H54 (cell line): ENCODE measurements around the gene PNKD.

ENCODE experiments used
- DNase-seq: peaks from one replicate; pipeline ENCODE4 v3.0.0; 2011; ENCODE audit warnings: low spot score, mixed read lengths; ENCODE audit not compliant: insufficient read length
- FAIRE-seq: peaks from 3 replicates; lab custom pipeline; 2011; peaks lifted over from hg19 to GRCh38; lab: Jason Lieb, UNC
- POLR2A ChIP-seq: IDR thresholded peaks from 2 replicates; pipeline ENCODE4 v1.6.1; 2011; ENCODE audit warnings: low read depth, mild to moderate bottlenecking, low read length

The PNKD gene, protein sequence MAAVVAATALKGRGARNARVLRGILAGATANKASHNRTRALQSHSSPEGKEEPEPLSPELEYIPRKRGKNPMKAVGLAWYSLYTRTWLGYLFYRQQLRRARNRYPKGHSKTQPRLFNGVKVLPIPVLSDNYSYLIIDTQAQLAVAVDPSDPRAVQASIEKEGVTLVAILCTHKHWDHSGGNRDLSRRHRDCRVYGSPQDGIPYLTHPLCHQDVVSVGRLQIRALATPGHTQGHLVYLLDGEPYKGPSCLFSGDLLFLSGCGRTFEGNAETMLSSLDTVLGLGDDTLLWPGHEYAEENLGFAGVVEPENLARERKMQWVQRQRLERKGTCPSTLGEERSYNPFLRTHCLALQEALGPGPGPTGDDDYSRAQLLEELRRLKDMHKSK

DNA sequence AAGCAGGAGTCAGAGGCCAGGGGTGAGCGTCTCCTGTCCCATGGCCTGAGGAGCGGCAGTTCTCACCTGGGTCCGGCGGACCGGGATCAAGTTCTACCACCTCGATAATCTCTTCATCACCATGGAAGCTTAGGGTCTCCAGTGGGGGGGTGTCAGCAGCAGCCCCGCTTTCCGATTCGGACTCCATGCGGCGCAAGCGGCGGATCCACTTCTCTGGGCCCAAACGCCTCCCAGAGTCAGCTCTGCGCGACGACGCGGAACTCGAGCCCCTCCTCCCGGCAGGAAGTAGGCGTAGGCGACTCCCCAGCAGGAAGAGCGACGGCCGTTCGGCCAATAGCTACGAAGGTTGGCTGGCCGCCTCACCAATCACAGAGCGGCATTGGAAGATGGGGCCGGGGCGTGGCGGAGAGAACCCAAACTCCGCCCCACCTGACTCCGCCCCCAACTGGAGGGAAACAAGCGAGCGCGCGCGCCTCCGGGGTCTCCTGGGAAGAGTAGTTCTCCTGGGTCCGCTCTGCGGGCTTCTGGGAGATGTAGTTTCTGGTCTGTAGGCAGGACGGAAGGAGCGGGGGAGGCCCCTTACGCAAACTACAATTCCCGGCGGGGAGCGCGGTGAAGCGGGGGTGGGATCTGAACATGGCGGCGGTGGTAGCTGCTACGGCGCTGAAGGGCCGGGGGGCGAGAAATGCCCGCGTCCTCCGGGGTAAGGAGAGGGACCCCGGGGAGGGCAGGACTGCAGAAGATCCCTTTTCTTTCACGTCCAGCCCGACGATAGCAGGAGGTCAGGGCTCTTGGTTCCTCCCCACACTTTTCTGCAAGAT, at the start of gene PNKD, which contains the start of gene AAMP:
Gene PNKD, plus strand, starts transcription at position 620 of the 821 bp plus-strand sequence. Its CDS starts 17 bp downstream, at position 637.
Gene AAMP, minus strand, starts transcription at position 238 of the 821 bp plus-strand sequence. Its CDS starts 51 bp downstream, at position 187.
- DNase-seq (peak; percentile 96), FAIRE-seq (peak; percentile 48)
- peak; percentile 75 for TF ChIP-seq POLR2A

DNA sequence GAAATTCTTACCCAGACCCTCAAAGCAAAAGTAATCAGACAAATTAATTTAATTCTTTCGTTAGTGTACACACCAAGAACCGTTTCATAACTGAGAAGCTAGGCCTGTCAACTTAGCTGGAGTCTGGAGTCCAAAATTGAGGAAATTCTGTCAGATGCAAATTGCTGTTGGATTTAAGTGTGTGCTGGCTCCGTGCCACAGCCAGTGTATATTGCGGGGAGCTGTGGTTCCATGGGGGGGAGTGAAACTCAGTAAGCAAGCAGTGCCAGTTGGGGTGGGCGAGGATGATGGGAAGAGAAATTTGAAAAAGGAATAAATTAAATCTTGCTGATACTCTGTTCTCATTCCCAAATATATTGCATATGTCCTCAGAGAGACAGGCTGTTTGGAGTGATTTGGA, 49.3 kb upstream of the PNKD start:
- DNase-seq (no peak), FAIRE-seq (no peak)
- TF ChIP-seq POLR2A = no peak

DNA sequence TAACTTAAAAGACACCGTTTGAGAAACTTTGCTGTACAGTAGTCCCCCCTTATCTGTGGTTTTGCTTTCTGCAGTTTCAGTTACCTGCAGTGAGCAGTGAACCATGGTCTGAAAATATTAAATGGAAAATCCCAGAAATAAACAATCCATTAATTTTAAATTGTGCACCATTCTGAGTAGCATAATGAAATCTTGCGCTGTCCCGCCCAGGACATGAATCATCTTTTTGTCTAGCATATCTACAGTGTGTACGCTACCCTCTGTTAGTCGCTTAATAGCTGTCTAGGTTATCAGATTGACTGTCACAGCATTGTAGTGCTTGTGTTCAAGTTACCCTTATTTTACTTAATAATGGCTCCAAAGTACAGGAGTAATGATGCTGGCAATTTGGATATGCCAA, 47.3 kb upstream of the PNKD start:
- no peak for FAIRE-seq
- DNase-seq = no peak
- TF ChIP-seq POLR2A = no peak

DNA sequence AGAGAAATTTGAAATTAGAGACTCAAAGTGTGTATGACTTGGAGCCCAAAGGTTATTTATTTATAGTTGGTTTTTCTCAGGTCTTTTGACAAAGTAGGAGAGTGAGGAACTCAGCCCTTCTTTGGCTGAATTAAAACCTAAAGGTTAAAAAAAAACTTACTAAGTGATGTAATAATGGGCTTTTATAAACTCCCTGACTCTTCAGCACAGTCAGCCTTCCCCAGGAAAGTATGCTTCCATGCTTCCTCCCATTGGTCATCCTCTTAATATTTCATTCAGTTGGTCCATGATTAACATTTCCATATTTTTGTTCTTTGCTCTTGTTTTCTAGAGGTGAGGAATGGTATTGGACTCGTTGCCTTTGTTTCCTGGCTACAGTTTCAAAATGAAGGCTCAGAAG, 46.1 kb upstream of the PNKD start:
- no peak for TF ChIP-seq POLR2A
- FAIRE-seq (no peak), DNase-seq (no peak)

DNA sequence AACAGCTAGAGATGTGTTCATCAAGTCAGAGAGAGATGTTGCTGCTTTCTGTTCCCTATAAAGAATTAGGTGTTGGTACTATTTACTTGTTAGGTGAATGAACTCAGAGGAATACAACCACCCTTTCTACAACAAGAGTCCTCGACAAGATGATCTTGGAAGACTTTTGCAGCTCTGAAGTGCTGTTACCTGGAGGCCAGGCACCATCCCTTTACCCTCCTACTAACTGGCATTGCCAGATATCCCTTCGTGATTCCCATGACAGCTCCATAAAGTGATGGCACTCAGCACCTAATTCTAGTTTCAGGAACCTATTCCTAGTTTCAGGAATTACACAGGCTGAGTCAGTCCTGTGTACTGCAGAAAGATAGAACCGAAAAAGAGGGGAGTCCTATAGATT, 43.4 kb upstream of the PNKD start:
- no peak for DNase-seq
- FAIRE-seq = no peak
- no peak for TF ChIP-seq POLR2A

DNA sequence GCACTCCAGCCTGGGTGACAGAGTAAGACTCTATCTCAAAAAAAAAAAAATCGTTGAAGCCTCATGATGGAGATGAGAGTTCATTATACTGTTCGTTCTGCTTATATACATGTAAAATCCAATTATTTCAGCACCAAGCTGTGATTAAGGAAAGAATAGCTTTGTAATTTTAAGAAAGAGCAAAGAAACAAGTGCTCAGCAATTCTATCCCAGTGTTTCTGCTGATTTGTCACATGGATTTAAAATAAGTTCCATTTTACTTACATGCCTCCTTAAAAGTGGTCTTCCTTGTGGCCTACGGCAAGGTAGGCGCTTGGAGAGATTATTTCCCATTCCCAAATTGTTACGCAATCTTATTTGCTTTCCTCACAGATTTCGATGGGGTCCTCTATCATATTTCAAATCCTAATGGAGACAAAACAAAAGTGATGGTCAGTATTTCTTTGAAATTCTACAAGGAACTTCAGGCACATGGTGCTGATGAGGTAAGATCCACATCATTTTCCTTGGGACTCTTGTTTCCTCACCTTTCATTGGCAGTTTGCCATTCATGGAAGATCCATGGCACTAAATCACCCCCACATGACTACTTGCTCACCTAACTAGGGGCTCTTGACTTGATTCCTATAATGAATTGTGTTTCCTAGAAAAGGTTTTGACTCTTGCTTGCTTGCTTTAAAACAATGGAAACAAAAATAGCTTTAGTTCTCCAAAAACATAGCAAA, 41.8 kb upstream of the PNKD start:
- no peak for TF ChIP-seq POLR2A
- no peak for DNase-seq
- FAIRE-seq = no peak

DNA sequence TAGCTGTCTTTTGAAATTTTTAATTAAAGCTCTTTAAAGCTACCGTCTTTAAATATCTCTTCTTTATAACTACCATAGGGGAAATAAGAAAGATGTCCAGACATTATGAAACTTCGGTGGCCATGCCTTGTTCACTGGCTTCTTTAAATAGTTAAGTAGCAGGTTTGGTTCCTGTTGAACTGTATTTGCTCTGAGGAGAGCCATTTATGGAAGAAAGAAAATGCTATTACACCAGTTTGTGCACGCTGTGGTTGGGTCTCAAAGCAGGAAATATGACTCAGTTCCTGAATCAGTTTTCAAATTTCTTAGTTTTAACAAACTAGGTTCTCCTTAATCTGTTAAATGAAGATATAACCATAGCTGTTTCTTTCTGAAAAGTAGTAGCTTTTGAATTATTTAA, 41.1 kb upstream of the PNKD start:
- TF ChIP-seq POLR2A = no peak
- FAIRE-seq (peak; percentile 66), DNase-seq (peak; percentile 38)

DNA sequence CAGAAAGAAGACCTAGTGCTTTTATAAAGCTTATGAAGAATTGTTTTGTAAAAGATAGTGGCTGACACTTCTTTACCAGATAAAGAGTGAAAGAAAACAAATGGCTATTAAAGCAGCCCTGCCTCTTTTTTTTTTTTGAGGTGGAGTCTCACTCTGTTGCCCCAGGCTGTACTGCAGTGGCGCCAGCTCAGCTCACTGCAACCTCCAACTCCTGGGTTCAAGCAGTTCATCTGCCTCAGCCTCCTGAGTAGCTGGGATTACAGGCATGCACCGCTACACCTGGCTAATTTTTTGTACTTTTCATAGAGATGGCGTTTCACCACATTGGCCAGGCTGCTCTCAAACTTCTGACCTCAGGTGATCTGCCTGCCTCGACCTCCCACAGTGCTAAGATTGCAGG, 40.5 kb upstream of the PNKD start:
- no peak for DNase-seq
- TF ChIP-seq POLR2A = no peak
- no peak for FAIRE-seq

DNA sequence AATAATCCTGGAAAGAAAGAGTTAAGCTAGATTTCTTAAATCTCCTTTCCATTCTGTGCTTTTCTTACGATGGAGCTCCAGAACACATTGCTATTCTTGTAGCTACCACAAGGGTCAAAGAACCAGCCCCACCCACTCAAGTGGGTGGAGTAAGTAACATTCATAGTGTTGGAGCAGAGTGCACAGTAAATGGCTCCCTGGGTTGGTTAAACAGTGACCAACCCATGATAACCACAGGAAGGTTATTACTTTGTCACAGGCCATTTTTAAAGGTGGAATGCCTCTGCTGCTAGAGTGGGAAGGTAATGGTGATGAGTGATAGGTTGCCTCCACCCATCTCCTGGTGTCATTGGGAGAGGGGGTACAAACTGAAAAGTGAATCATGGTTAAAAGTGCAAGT, 39.4 kb upstream of the PNKD start:
- DNase-seq (no peak), FAIRE-seq (no peak)
- TF ChIP-seq POLR2A = no peak

DNA sequence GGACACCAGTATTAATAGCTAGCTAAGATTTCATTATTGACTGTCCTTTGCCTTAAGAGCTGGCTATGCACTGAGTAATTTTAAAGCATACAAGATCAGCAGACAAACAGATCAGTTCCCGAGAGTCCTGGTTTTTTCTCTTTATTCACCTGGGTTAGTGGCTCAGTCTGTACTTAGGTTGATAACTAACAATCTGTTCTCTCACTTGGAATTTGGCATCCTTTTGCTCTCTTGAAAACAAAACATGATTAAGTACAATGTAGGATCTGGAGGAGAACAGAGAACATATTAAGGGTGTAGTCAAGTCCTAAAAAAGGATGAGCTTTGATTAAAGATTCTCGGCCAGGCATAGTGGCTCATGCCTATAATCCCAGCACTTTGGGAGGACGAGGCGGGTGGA, 36.8 kb upstream of the PNKD start:
- no peak for TF ChIP-seq POLR2A
- no peak for FAIRE-seq
- no peak for DNase-seq

DNA sequence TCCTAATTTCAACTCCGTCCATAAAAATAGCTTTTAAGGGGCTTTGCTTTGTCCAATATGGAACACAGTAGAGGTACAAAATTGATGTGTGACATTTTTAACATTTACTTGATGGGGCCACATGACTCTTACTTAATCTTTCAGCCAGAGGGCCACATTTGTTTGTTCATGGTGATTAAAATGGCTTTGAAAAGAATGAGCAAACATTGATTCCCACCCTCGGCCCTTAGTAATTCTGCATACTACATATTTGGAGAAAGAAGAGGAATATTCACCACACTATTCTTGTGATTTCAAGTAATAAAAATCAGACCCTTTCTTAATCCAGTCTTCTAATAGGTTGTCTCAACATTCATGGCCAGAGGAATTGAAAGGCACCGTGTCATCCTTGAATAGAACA, 35.8 kb upstream of the PNKD start:
- TF ChIP-seq POLR2A = no peak
- DNase-seq = no peak
- FAIRE-seq = no peak

DNA sequence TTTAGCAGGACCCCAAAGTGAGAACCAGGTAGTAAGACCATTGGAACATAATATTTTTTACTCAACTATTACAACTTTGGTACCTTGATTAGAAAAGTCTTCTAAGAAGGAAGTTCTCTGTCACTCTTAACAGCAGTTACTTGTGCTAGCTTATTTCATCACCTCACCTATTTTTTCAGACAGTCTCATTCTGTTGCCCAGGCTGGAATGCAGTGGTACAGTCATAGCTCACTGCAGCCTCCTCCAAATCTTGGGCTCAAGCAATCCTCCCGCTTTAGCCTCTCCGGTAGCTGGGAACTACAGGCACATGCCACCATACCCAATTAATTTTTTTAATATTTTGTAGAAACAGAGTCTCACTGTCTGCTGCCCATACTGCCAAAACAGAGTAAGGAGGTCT, 35.3 kb upstream of the PNKD start:
- no peak for FAIRE-seq
- TF ChIP-seq POLR2A = no peak
- DNase-seq = no peak

DNA sequence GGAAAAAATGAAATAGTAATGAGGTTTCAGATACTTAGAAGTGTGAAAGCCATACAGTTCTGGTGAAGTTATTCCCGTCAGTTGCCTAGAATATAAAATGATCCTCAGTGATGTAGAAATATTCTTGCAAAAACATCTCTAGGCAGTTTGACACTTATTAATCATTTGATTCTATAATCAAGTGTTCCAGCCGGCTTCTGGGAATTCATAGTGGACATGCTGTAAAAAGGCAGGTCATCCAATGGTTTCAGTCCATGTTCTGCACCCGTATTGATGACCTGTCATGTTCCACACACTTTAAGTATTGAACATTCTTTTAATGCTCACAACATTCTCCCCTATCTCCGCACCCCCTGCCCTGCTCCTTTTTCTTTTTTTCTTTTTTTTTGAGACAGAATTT, 33.5 kb upstream of the PNKD start:
- no peak for TF ChIP-seq POLR2A
- no peak for DNase-seq
- FAIRE-seq = no peak

DNA sequence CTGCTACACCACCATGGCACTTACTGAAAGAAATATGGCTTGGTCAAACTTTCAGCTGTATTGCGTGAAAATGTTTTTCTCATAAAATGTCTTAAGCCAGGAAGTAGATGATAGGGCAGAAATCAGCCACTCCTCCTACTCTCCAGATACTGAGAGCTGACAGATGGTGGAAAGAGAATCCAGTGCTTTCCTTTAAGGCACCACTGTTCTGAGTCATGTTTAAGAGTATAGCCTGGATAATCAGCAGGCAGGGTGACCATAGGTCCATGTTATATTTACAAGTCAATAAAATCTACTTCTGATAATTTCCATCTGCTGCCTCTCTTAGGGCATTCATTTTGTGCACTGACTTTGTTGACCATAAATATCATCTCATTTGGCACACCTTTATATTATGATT, 31.4 kb upstream of the PNKD start:
- no peak for FAIRE-seq
- no peak for DNase-seq
- no peak for TF ChIP-seq POLR2A
